Measurements from ENCODE around the gene ARID5A.
A peak's percentile ranks its signal among the peaks of the same experiment; 100 is the strongest.
"Not testable (repeated sequence)": the region's sequence is repeated elsewhere in the genome, so short reads cannot be mapped to it uniquely, and the experiment has no call there.

Gene ARID5A

GRCh38 chr2:96541398-96542152, 5.0 kb downstream of the ARID5A start:
- peak; percentile 90 for DNase-seq

GRCh38 chr2:96542357-96542977, 5.9 kb downstream of the ARID5A start:
- DNase-seq: no peak

- no peak for DNase-seq
Measured at GRCh38 chr2:96546321-96546720, 9.8 kb downstream of the ARID5A start.

GRCh38 chr2:96546797-96547196, 10.2 kb downstream of the ARID5A start:
- no peak for DNase-seq

GRCh38 chr2:96547203-96547641, 10.7 kb downstream of the ARID5A start:
- DNase-seq: no peak

- DNase-seq: peak; percentile 57
Measured at GRCh38 chr2:96547731-96548171, 11.2 kb downstream of the ARID5A start.

- no peak for DNase-seq
Measured at GRCh38 chr2:96548558-96549465, 12.3 kb downstream of the ARID5A start.

- no peak for DNase-seq
Measured at GRCh38 chr2:96549466-96549785, 12.9 kb downstream of the ARID5A start.

- DNase-seq: no peak
Measured at GRCh38 chr2:96549967-96550786, 13.6 kb downstream of the ARID5A start.

GRCh38 chr2:96550787-96551604, 14.4 kb downstream of the ARID5A start:
- DNase-seq: no peak

- DNase-seq: no peak
Measured at GRCh38 chr2:96551605-96552314, 15.2 kb downstream of the ARID5A start.

- no peak for DNase-seq
Measured at GRCh38 chr2:96552315-96553175, 16.0 kb downstream of the ARID5A start.

GRCh38 chr2:96553176-96553956, 16.8 kb downstream of the ARID5A start:
- no peak for DNase-seq

GRCh38 chr2:96553957-96554292, 17.4 kb downstream of the ARID5A start:
- not testable (repeated sequence) for DNase-seq

GRCh38 chr2:96554293-96555145, 18.0 kb downstream of the ARID5A start:
- peak; percentile 45 for DNase-seq

GRCh38 chr2:96555146-96555610, 18.6 kb downstream of the ARID5A start:
- DNase-seq: no peak

GRCh38 chr2:96556441-96557330, 20.1 kb downstream of the ARID5A start:
- peak; percentile 76 for DNase-seq
